ENCODE measurements around the gene PKM. TPM values are rescaled to one million over a fixed set of nuclear protein-coding genes. Genes with fewer than 3 reads are reported as not detected.
A peak's percentile ranks its signal among the peaks of the same experiment; 100 is the strongest.

The PKM gene
- total and polyA plus RNA-seq, 2 experiments from 2014 or later = 1,894 to 2,578 TPM

DNA sequence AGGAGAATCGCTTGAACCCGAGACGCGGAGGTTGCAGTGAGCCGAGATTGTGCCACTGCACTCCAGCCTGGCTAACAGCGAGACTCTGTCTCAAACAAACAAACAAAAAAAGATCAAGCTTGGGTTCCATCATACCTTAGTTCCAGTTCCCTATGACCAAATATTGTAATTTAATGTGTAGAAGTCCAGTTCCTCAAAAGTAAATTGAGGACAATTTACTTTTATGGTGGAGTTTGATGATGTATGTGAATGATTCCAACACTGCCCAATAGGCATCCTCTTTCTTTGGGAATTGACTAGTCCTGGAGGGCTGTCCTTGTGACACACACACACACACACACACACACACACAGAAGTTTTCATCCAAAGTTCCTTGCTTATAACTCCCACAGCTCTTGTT, 2.8 kb upstream of the PKM start:
- DNase-seq (ENCODE audit: low read depth in 1 of 2, low spot score in 1 of 2) = no peak
- Histone ChIP-seq H3K4me3 (no peak overlapping the region), H3K27me3 (no peaks in the 10 kb centered on the region), H3K4me1 (ENCODE audit: low read depth) (peaks cover 16% of the 10 kb centered on the region), H3K36me3 (no peaks in the 10 kb centered on the region), H3K9me3 (ENCODE audit: low read depth) (no peaks in the 10 kb centered on the region), H3K27ac (no peak overlapping the region)
- TF ChIP-seq, protein P1, sequence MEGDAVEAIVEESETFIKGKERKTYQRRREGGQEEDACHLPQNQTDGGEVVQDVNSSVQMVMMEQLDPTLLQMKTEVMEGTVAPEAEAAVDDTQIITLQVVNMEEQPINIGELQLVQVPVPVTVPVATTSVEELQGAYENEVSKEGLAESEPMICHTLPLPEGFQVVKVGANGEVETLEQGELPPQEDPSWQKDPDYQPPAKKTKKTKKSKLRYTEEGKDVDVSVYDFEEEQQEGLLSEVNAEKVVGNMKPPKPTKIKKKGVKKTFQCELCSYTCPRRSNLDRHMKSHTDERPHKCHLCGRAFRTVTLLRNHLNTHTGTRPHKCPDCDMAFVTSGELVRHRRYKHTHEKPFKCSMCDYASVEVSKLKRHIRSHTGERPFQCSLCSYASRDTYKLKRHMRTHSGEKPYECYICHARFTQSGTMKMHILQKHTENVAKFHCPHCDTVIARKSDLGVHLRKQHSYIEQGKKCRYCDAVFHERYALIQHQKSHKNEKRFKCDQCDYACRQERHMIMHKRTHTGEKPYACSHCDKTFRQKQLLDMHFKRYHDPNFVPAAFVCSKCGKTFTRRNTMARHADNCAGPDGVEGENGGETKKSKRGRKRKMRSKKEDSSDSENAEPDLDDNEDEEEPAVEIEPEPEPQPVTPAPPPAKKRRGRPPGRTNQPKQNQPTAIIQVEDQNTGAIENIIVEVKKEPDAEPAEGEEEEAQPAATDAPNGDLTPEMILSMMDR (IDR thresholded peaks at IDR 0.05; ENCODE audit: low read depth, low read length) = no peak

DNA sequence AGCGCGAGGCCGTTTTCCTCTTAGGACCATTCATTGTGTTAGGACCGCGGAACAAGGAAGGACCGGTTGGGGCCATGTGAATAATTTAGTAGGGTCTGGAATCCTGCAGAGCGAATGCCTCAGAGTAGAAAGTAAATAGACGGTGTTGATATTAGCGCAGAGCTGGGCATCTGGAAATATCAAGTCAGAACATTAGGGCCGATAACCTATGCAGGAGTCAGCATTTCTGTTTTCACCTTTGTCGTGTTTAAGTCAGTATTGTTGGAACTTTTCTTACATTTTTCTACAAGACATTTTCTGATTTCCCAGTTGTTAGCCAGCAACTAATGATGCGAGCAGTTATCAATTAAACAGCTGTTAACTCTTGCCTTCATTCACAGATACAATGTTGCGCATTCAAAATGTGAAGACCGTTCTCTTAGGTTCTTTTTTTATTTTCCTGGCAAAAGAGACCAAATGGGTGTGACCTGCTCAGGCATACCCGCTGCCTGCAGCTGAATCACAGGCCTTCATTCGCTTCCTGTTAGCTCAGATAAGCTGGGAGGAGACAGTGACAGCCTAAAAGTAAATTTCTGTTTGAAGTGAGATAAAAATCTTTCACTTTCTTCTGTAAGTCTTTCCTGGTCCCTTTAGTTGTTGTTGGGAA, 966 bp upstream of the PKM start:
- peaks cover 32% of the 10 kb centered on the region for H3K4me1 ChIP-seq (ENCODE audit: low read depth)
- H3K4me3 ChIP-seq = peak overlapping the region; percentile 76
- peak overlapping the region; percentile 70 for H3K27ac ChIP-seq
- no peaks in the 10 kb centered on the region for H3K9me3 ChIP-seq (ENCODE audit: low read depth)
- peak; percentile 9 to 80 for DNase-seq (ENCODE audit: low read depth in 1 of 2, low spot score in 1 of 2)
- H3K36me3 ChIP-seq = no peaks in the 10 kb centered on the region
- no peaks in the 10 kb centered on the region for H3K27me3 ChIP-seq
- TF ChIP-seq, protein P1 (IDR thresholded peaks at IDR 0.05; ENCODE audit: low read depth, low read length) = no peak

DNA sequence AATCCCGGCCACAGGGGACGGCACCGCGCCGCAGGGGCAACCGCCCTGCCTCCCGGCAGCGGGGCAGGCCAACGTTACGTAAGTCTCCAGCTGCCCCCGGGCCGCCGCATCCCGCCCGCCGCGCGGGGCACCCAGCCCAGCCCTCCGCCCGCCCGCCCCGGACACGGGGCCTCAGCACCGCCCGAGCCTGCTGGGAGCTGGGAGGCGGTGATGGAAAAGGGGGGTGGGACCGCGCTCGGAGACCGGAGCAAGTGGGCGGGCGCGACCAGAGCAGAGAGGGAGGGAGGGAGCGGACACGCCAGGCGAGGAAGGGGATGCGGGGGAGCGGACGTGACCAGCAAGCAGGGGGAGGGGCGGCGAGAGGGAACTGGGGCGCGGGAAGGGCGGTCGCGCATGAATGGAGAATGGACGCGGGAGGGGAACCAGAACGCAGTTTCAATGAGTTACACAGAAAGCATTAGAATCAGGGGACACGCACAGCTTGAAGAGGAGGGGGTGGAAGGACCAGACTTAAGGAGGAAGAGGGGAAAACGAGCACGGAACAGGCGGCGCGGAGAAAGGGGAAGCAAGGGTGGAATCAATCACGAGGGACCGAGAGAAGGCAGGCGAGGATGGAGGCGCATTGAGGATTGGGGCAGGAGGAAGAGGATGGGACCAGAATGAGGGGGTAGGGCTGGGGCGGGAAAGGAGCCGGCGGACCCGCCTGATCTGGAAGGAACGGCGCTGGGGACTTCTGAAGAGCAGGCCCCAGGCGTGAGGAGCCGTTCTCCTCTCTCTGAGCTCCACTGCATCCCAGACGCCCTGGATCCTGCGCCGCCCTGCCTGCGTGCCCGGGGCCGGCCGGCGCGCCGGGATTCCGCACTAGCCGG, 559 bp downstream of the PKM start:
- TF ChIP-seq, protein P1 (IDR thresholded peaks at IDR 0.05; ENCODE audit: low read depth, low read length) = no peak
- Histone ChIP-seq H3K27me3 (no peaks in the 10 kb centered on the region), H3K4me1 (ENCODE audit: low read depth) (peaks cover 47% of the 10 kb centered on the region), H3K36me3 (no peaks in the 10 kb centered on the region), H3K9me3 (ENCODE audit: low read depth) (no peaks in the 10 kb centered on the region), H3K27ac (peak overlapping the region; percentile 63), H3K4me3 (peak overlapping the region; percentile 76)
- DNase-seq (ENCODE audit: low read depth in 1 of 2, low spot score in 1 of 2) = peak; percentile 95 to 96

DNA sequence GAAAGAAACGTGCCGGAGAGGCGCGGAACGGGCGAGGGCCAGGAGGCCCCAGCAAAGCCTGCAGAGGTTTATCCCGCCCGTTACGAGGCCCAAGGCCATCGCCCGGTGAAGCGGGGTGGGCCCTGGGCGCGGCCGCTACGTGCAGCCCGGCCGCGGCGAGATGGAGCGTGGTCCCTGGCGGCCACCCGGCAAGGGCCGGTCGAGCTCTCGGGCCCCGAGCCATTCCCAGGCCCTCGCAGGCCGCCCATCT, 1.1 kb downstream of the PKM start:
- Histone ChIP-seq H3K4me3 (peak overlapping the region; percentile 76), H3K9me3 (ENCODE audit: low read depth) (no peaks in the 10 kb centered on the region), H3K4me1 (ENCODE audit: low read depth) (peaks cover 50% of the 10 kb centered on the region), H3K27ac (peak overlapping the region; percentile 63), H3K36me3 (no peaks in the 10 kb centered on the region), H3K27me3 (no peaks in the 10 kb centered on the region)
- DNase-seq (ENCODE audit: low read depth in 1 of 2, low spot score in 1 of 2) = no peak
- TF ChIP-seq, protein P1 (IDR thresholded peaks at IDR 0.05; ENCODE audit: low read depth, low read length) = no peak

DNA sequence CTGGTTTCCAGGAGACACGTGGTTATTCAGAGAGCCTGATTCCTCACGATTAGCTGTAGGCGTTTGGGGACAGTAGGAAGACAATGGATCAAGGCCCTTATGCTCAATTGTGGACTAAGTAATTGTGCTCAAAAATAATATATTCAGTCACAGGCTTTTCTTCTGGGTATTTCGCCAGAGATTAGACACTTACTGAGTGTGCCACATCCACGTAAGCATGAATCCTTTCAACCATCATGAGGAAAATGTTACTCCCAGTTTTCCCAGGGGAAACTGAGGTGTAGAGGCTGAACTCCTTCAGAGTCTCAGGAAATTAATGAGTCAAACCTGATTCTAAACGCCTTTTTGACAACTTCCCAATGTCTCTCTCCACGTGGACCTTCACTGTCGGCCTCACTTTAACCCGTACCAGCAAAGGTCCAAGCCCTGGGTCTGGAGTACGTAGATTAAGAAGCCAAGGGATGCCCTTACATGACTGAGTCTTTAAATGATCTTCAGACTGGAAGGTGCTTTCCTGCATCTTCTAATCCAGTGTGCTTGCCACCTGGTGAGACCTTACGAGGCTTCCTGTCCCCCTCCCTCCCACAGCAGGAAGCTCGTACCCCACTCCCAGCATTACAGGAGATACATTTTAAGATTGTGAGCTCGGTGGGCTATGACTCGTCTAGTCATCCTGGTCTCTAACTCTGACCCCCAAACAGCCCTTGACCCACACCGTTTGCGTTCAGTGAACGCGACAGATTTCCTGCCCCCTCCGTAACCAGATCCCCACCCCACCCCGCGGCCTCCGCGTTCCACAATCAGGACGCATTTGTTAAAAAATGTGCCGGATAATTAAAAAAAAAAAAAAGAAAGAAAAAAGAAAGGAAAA, 1.7 kb downstream of the PKM start:
- peak overlapping the region; percentile 76 for H3K4me3 ChIP-seq
- TF ChIP-seq, protein P1 (IDR thresholded peaks at IDR 0.05; ENCODE audit: low read depth, low read length) = no peak
- no peaks in the 10 kb centered on the region for H3K36me3 ChIP-seq
- peak overlapping the region; percentile 63 for H3K27ac ChIP-seq
- no peaks in the 10 kb centered on the region for H3K27me3 ChIP-seq
- peaks cover 53% of the 10 kb centered on the region for H3K4me1 ChIP-seq (ENCODE audit: low read depth)
- peak; percentile 3 to 58 for DNase-seq (ENCODE audit: low read depth in 1 of 2, low spot score in 1 of 2)
- no peaks in the 10 kb centered on the region for H3K9me3 ChIP-seq (ENCODE audit: low read depth)
